ENCODE measurements around the gene S100A3. TPM values are rescaled to one million over a fixed set of nuclear protein-coding genes. Genes with fewer than 3 reads are reported as not detected.

Gene S100A3
- total RNA-seq, 2 donors from 2014 or later, result 0.77 to 3.3 TPM

- DNase-seq (no peak), ATAC-seq (no peak)
- intact Hi-C loops (cut with DNase I), result no loop called here
Measured at GRCh38 chr1:153540394-153541361, 8.4 kb downstream of the S100A3 start, which contains the start of gene S100A5. S100A5 (minus strand) TSS chr1:153540934; CDS start chr1:153540191, 743 bp downstream.

DNA sequence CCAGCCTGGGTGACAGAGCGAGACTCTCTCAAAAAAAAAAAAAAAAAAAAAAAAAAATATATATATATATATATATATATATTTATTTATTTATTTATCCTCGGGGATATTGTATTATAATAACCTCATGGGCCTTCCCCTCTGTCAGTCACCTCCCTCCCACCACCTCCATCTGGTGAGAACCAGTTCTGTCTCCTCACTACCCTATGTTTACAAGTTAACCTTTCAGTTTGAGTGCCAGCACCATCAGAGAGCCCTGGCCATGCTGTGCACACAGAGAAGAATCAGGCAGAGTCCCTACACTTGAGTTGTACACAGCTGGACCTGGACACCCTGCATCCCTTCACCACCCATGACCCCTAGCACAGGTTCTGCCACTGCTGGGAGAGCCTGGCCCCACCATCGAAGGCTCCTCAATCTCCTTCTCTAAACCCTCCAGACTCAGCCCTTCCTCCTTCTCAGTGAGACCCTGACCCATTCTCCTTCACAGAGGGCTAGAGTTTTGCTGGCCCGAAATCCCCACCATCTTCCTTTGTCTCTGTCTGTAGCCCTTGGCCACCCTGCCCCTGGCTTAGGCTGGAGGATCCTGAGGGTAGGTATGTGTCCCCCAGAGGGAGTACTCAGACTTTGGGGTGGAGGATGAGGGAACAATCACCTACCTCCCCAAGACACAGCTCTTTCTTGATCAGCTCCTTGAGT lies 9.5 kb downstream of the S100A3 start:
- intact Hi-C loops (cut with DNase I), result no loop called here
- no peak for ATAC-seq
- no peak for DNase-seq

- no peak for ATAC-seq
- intact Hi-C loops (cut with DNase I), result no loop called here
- no peak for DNase-seq
Measured at GRCh38 chr1:153538315-153538821, 10.7 kb downstream of the S100A3 start.

- DNase-seq (no peak), ATAC-seq (no peak)
- intact Hi-C loops (cut with DNase I), result no loop called here
Measured at GRCh38 chr1:153537376-153537730, 11.7 kb downstream of the S100A3 start.

DNA sequence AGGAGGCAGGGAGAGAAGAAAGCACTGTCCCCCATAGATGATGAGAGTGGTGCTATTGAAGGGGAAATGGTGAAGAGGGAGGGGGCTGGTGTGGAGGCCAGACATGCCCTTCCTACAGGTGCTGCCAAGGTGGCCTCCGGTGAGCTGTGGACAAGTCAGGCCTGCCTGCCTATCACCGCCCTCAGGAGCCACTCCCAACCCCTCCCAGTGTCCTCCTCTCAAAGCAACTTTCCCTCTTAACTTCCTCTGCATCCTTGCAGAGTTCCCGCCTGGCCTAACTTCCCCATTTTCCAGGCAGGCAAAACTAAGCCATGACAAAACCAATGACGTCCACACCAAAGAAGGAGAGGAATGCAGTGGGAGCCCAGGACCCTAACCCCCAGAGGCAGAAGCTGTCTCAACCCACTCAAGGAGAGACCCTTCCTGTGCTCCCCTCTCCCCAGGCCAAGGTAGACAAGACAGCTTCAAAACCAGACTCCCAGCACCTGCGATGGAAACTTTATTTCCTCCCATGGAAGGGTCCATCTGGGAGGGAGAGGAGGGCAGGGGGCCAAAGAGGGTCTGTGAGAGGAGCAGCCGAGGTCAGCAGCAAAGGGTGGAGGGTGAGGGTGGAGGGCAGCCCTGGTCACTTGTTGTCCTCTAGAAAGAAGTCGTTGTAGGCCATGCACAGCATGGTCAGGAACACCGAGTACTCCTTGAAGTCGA lies 12.2 kb downstream of the S100A3 start:
- peak in 1 of 2 donors; percentile 1 for ATAC-seq
- no peak for DNase-seq
- intact Hi-C loops (cut with DNase I), result no loop called here

- intact Hi-C loops (cut with DNase I), result no loop called here
- ATAC-seq, result peak; percentile 81 to 86
- peak; percentile 93 for DNase-seq
Measured at GRCh38 chr1:153536012-153536670, 12.9 kb downstream of the S100A3 start.

GRCh38 chr1:153535242-153536011 lies 13.6 kb downstream of the S100A3 start, which contains the start of gene S100A6:
S100A6 (minus strand) TSS chr1:153535991; CDS start chr1:153535339, 652 bp downstream.
- ATAC-seq, result peak; percentile 56 to 66
- DNase-seq, result peak; percentile 69
- intact Hi-C loops (cut with DNase I), result loop anchor here in 1 of 2 donors (2.0 kb wide), 1 partner anchor 31 kb away; no protein-coding TSS in a partner anchor

GRCh38 chr1:153534925-153535241 lies 14.2 kb downstream of the S100A3 start:
- ATAC-seq, result no peak
- DNase-seq, result no peak
- intact Hi-C loops (cut with DNase I), result loop anchor here (2.0 to 5.0 kb wide), 2 partner anchors 32 kb away; partner anchors contain the start of gene S100A2 (in 1 of the 2)

- peak in 1 of 2 donors; percentile 0 for ATAC-seq
- no peak for DNase-seq
- intact Hi-C loops (cut with DNase I), result loop anchor here (2.0 to 5.0 kb wide), 2 partner anchors 32 to 33 kb away; partner anchors contain the start of gene S100A2 (in 1 of the 2)
Measured at GRCh38 chr1:153534226-153534924, 14.7 kb downstream of the S100A3 start.

- peak; percentile 75 for DNase-seq
- ATAC-seq, result peak in 1 of 2 donors; percentile 55
- intact Hi-C loops (cut with DNase I), result loop anchor here (2.0 to 5.0 kb wide), 2 partner anchors 33 to 34 kb away; partner anchors contain the start of gene S100A2 (in 1 of the 2)
Measured at GRCh38 chr1:153533689-153534201, 15.3 kb downstream of the S100A3 start.

GRCh38 chr1:153532769-153533599 lies 16.1 kb downstream of the S100A3 start:
- DNase-seq (peak; percentile 88), ATAC-seq (peak; percentile 43 to 49)
- intact Hi-C loops (cut with DNase I), result loop anchor here in 1 of 2 donors (5.0 kb wide), 1 partner anchor 34 kb away; the partner anchor contains the start of gene S100A2

DNA sequence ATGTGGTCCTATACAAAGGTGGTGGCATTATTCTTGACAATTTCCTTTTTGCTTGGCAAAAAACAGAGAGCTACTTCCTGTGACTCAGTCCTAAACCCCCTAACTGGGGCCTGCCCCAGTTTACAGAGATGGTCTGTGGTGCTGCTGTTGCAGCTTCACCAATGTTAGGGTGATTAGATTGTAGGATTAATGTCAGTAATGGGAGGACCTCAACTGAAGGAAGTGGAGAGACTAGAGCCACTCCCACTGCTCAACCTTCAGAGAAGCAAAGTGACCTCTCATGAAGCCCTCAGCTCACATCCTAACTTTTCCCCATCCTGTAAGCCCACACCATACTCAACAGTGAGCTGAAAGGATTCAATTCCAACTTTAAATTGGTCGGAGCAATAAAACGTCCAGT lies 16.9 kb downstream of the S100A3 start:
- ATAC-seq (no peak), DNase-seq (no peak)
- intact Hi-C loops (cut with DNase I), result loop anchor here in 1 of 2 donors (5.0 kb wide), 1 partner anchor 35 kb away; the partner anchor contains the start of gene S100A2

DNA sequence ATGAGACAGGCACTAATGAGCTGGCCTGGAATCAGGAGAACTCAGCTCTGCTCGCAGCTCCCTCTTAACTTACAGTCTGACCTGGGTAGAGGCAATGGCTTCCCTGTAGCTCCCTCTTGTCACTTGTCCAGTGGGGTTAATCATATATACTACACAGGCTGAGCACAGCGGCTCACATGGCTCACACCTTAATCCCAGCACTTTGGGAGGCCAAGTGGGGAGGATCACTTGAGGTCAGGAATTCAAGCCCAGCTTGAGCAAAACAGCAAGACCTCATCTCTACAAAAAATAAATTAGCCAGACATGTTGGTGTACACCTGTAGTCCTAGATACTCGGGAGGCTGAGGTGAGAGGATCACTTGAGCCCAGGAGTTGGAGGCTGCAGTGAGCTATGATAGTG lies 17.4 kb downstream of the S100A3 start:
- ATAC-seq, result no peak
- intact Hi-C loops (cut with DNase I), result loop anchor here in 1 of 2 donors (5.0 kb wide), 1 partner anchor 36 kb away; the partner anchor contains the start of gene S100A2
- DNase-seq, result no peak

- no peak for ATAC-seq
- intact Hi-C loops (cut with DNase I), result no loop called here
- DNase-seq, result no peak
Measured at GRCh38 chr1:153527683-153528040, 21.4 kb downstream of the S100A3 start.

DNA sequence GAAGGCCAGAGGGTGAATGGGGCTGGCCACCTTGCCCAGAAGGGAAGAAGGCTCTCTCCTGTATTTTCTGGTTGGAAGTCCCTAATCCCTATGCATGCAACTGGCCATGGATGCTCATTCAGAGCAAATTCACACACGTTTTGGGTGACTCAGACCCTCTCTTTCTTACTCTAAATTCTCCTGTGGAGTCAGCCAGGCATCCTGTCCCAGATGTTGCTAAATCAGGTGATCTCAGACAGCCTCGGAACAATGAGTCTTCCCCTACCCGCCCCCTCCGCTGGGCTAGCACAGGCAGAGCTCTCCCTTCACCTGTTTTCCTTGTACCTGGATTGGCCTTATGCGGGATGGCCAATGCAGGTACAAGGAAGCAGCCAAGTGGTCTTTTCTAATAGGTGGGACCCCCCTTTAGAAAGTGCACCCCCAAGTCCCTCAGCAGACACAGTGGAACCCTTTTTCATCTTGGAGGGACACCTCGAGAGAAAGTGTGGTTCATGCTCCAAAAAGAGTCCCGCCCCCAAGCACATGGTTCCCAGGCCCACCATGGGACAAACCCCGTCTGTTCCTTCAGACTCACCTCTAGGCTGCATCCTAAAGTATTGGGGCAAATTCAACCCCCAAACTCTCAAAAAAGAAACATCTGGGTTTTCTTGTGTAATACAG lies 21.9 kb downstream of the S100A3 start:
- DNase-seq, result no peak
- ATAC-seq, result peak in 1 of 2 donors; percentile 10
- intact Hi-C loops (cut with DNase I), result no loop called here

All from left cardiac atrium (tissue), 4 donors.